ENCODE results near the gene MAGI1. TPM values are rescaled to one million over a fixed set of nuclear protein-coding genes. Genes with fewer than 3 reads are reported as not detected.

The MAGI1 gene
- total RNA-seq, 3 donors from 2014 or later (not counting 1 experiment from before 2014, with no cell fraction given), result not detected

DNA sequence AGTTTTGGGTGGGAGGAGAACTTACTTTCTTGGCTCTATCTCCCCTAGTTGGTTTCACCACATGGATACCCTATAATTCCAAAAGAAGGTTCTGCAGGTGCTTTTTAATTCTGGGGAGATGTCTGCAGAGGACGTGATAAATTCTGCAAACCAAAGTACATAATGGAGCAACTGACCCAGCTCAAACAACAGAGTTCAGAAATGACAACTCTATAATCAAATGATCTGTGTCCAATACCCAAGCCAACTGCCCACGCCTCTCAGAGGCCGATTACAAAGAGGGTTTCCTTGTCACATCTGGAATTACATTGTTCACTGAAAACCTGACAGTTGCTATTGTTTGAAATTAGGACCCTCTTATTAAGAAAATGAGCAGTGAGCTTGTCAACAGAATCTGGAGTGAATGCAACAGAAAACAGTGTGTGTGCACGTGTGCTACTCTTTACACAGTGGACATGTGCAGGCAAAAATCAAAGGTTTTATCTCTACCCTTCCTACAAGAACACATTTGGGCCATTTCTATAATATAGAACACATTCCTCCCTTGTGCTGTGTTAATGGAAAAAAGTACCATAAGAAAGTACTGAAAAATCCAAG is 593.0 kb downstream of the MAGI1 start:
- H3K4me1 ChIP-seq (ENCODE audit: control insufficient read depth, insufficient read depth, low read length), result no peaks in the 10 kb centered on the region

DNA sequence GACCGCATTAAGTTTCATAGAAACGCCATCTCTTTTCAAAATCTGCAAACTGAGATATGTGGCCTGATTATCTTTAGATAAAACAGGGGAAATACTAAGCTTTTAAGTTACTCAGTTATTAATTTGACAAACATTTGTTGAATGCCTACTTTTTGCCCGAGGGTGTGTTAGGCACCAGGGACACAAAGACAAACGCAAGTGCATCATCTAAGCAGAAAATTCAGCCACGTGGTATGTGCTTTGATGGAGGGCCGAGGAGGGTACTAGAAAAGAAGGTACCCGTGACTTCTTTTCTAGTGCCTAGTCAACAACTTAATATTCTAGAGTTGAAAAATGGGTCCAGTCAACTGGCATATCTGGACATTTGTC is 594.3 kb downstream of the MAGI1 start:
- peaks cover 0 to 2% of the 10 kb centered on the region in 2 donors for H3K9me3 Mint-ChIP-seq
- no peaks in the 10 kb centered on the region for H3K4me1 ChIP-seq (ENCODE audit: control insufficient read depth, insufficient read depth, low read length)
- H3K36me3 Mint-ChIP-seq, result no peaks in the 10 kb centered on the region
- intact Hi-C loops (cut with micrococcal nuclease), result no loop called here
- H3K27ac ChIP-seq (ENCODE audit: low read length), result no peak overlapping the region
- no peak for DNase-seq
- TF ChIP-seq, protein P1, sequence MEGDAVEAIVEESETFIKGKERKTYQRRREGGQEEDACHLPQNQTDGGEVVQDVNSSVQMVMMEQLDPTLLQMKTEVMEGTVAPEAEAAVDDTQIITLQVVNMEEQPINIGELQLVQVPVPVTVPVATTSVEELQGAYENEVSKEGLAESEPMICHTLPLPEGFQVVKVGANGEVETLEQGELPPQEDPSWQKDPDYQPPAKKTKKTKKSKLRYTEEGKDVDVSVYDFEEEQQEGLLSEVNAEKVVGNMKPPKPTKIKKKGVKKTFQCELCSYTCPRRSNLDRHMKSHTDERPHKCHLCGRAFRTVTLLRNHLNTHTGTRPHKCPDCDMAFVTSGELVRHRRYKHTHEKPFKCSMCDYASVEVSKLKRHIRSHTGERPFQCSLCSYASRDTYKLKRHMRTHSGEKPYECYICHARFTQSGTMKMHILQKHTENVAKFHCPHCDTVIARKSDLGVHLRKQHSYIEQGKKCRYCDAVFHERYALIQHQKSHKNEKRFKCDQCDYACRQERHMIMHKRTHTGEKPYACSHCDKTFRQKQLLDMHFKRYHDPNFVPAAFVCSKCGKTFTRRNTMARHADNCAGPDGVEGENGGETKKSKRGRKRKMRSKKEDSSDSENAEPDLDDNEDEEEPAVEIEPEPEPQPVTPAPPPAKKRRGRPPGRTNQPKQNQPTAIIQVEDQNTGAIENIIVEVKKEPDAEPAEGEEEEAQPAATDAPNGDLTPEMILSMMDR (IDR thresholded peaks at IDR 0.05), result no peak
- no peak overlapping the region for H3K27ac Mint-ChIP-seq
- H3K36me3 ChIP-seq (ENCODE audit: control insufficient read depth, insufficient read depth, low read length), result no peaks in the 10 kb centered on the region
- ATAC-seq, result no peak
- H3K4me3 Mint-ChIP-seq, result no peak overlapping the region
- no peaks in the 10 kb centered on the region for H3K27me3 Mint-ChIP-seq (ENCODE audit: low read depth in 2 of 2)
- no peaks in the 10 kb centered on the region for H3K27me3 ChIP-seq (ENCODE audit: control insufficient read depth, insufficient read depth, low read length)
- H3K9me3 ChIP-seq (ENCODE audit: control insufficient read depth, insufficient read depth, low read length), result no peaks in the 10 kb centered on the region
- H3K4me3 ChIP-seq (ENCODE audit: low read length), result no peak overlapping the region
- no peaks in the 10 kb centered on the region for H3K4me1 Mint-ChIP-seq
- 79% methylated on average over 7 of the region's 7 CpGs for WGBS (ENCODE audit: insufficient coverage)

More for the DNA sequence above, 593.0 kb downstream of the MAGI1 start:
- no peak overlapping the region for H3K27ac Mint-ChIP-seq
- no peak overlapping the region for H3K4me3 Mint-ChIP-seq
- H3K27me3 ChIP-seq (ENCODE audit: control insufficient read depth, insufficient read depth, low read length), result no peaks in the 10 kb centered on the region
- H3K9me3 Mint-ChIP-seq, result peaks cover 5% of the 10 kb centered on the region in 2 donors
- no peaks in the 10 kb centered on the region for H3K27me3 Mint-ChIP-seq (ENCODE audit: low read depth in 2 of 2)
- H3K27ac ChIP-seq (ENCODE audit: low read length), result no peak overlapping the region
- no peaks in the 10 kb centered on the region for H3K36me3 Mint-ChIP-seq
- H3K4me3 ChIP-seq (ENCODE audit: low read length), result no peak overlapping the region
- 89% methylated on average over 4 of the region's 4 CpGs for WGBS (ENCODE audit: insufficient coverage)
- intact Hi-C loops (cut with micrococcal nuclease), result no loop called here
- no peaks in the 10 kb centered on the region for H3K9me3 ChIP-seq (ENCODE audit: control insufficient read depth, insufficient read depth, low read length)
- DNase-seq, result no peak
- H3K36me3 ChIP-seq (ENCODE audit: control insufficient read depth, insufficient read depth, low read length), result no peaks in the 10 kb centered on the region
- no peaks in the 10 kb centered on the region for H3K4me1 Mint-ChIP-seq
- ATAC-seq, result no peak
- TF ChIP-seq, protein P1 (IDR thresholded peaks at IDR 0.05), result no peak

DNA sequence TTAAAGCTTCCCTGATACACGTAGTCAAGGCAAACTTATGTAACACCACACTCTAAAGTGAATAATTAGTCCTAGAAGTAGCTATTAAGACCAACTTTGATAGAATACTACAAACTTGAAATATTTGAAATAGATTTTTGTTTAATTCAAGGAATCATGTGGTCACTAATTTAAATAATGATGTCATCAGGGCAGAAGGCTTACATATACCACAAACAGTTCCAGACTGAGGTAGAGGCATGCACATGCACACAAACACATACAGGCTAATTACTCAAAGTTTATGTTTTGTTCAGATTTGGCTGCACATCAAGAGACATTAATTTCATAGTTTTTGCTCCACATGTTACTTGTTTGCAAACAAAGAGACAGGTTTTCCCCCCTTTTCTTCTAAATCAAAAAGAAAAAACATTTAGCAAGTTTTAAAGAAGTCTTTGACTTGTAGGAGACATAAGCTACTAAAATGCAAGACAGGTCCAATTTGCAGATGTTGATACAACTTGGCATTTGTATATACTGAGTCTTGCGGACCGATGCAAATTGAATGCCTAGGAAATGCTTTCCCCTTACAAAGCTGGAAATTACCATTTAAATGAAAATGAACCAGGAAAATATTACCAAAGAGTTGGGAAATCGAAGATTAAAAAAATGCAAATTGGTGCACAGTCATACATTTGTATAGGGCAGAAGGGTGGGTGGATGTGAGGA is 594.8 kb downstream of the MAGI1 start:
- Mint-ChIP-seq H3K4me3 (no peak overlapping the region), H3K9me3 (peaks cover 0 to 2% of the 10 kb centered on the region in 2 donors), H3K27me3 (ENCODE audit: low read depth in 2 of 2) (no peaks in the 10 kb centered on the region), H3K36me3 (no peaks in the 10 kb centered on the region), H3K27ac (no peak overlapping the region), H3K4me1 (no peaks in the 10 kb centered on the region)
- no peaks in the 10 kb centered on the region for H3K4me1 ChIP-seq (ENCODE audit: control insufficient read depth, insufficient read depth, low read length)
- H3K36me3 ChIP-seq (ENCODE audit: control insufficient read depth, insufficient read depth, low read length), result no peaks in the 10 kb centered on the region
- WGBS (ENCODE audit: insufficient coverage), result 94% methylated on average over 3 of the region's 4 CpGs
- intact Hi-C loops (cut with micrococcal nuclease), result no loop called here
- H3K27ac ChIP-seq (ENCODE audit: low read length), result no peak overlapping the region
- no peaks in the 10 kb centered on the region for H3K27me3 ChIP-seq (ENCODE audit: control insufficient read depth, insufficient read depth, low read length)
- no peaks in the 10 kb centered on the region for H3K9me3 ChIP-seq (ENCODE audit: control insufficient read depth, insufficient read depth, low read length)
- H3K4me3 ChIP-seq (ENCODE audit: low read length), result no peak overlapping the region
- TF ChIP-seq, protein P1 (IDR thresholded peaks at IDR 0.05), result no peak
- ATAC-seq (no peak), DNase-seq (no peak)

All from natural killer cell (primary cell).